CD14-positive monocyte (primary cell): ENCODE results near the gene PIEZO2. TPM values are rescaled to one million over a fixed set of nuclear protein-coding genes. Genes with fewer than 3 reads are reported as not detected.

Experiments used
- DNase-seq, 3 donors: peaks; one replicate each; pipeline ENCODE4 v3.0.0-alpha.2; 2011 to 2022
- H2AFZ ChIP-seq: 2 replicates; pipeline ENCODE4 v1.6.0; 2012; ENCODE audit warnings: mild to moderate bottlenecking, low read depth, low read length, inconsistent platforms; ENCODE audit not compliant: insufficient read depth, poor library complexity, severe bottlenecking
- H3K27ac ChIP-seq, 2 donors: 1 replicate in 1 of 2; 2 replicates in 1 of 2; pipeline ENCODE4 v1.5.1; 2012 to 2013; ENCODE audit warnings: low read length in 2 of 2, control low read depth in 1 of 2, inconsistent platforms in 1 of 2, low read depth in 1 of 2, mild to moderate bottlenecking in 1 of 2
- H3K27me3 ChIP-seq, 2 donors: one replicate each; pipeline versions ENCODE4 v1.6.0 to v1.6.1; 2011 to 2013; ENCODE audit warnings: low read length in 2 of 2; ENCODE audit not compliant: control insufficient read depth in 2 of 2, insufficient read depth in 2 of 2
- H3K36me3 ChIP-seq, 2 donors: replicated peaks in 1 of 2; 1 replicate in 1 of 2; 2 replicates in 1 of 2; pipeline versions ENCODE4 v1.5.1 to v1.6.1; 2012 to 2013; ENCODE audit warnings: low read length in 2 of 2, control low read depth in 1 of 2, inconsistent platforms in 1 of 2, mild to moderate bottlenecking in 1 of 2; ENCODE audit not compliant: insufficient read depth in 2 of 2, control insufficient read depth in 1 of 2
- H3K4me1 ChIP-seq, 2 donors: 1 replicate in 1 of 2; 2 replicates in 1 of 2; pipeline versions ENCODE4 v1.5.1 to v1.6.1; 2012 to 2013; ENCODE audit warnings: low read length in 2 of 2, control low read depth in 1 of 2, inconsistent platforms in 1 of 2, mild to moderate bottlenecking in 1 of 2, moderate library complexity in 1 of 2; ENCODE audit not compliant: insufficient read depth in 2 of 2, control insufficient read depth in 1 of 2
- H3K4me2 ChIP-seq: replicated peaks from 2 replicates; pipeline ENCODE3; 2012; ENCODE audit warnings: low read length, moderate library complexity, mild to moderate bottlenecking; ENCODE audit not compliant: poor library complexity, severe bottlenecking; ENCODE audit errors: extremely low read depth
- H3K4me3 ChIP-seq, 3 experiments: fragments of 200-600 bp in 1 of 3; sonication (generic) in 1 of 3; replicated peaks in 1 of 3; 1 replicate in 2 of 3; 2 replicates in 1 of 3; pipeline ENCODE4 v1.5.1; 2011 to 2013; ENCODE audit warnings: low read length in 3 of 3, mild to moderate bottlenecking in 3 of 3, control low read depth in 2 of 3, low read depth in 2 of 3, inconsistent platforms in 1 of 3, moderate library complexity in 1 of 3
- H3K79me2 ChIP-seq: 2 replicates; pipeline ENCODE4 v1.6.0; 2012; ENCODE audit warnings: mild to moderate bottlenecking, control low read depth, inconsistent platforms, low read length, moderate library complexity; ENCODE audit not compliant: insufficient read depth
- H3K9ac ChIP-seq: 2 replicates; pipeline ENCODE4 v1.6.0; 2017; ENCODE audit warnings: low read length, mild to moderate bottlenecking; ENCODE audit not compliant: insufficient read depth, poor library complexity, severe bottlenecking
- H3K9me3 ChIP-seq, 2 donors: replicated peaks in 1 of 2; 1 replicate in 1 of 2; 2 replicates in 1 of 2; pipeline versions ENCODE4 v1.5.1 to v1.6.1; 2012 to 2013; ENCODE audit warnings: low read length in 2 of 2, control low read depth in 1 of 2; ENCODE audit not compliant: control insufficient read depth in 1 of 2, insufficient read depth in 1 of 2
- H4K20me1 ChIP-seq: 2 replicates; pipeline ENCODE4 v1.6.0; 2012; ENCODE audit warnings: mild to moderate bottlenecking, low read length, control low read depth, moderate library complexity; ENCODE audit not compliant: insufficient read depth
- H3K27ac Mint-ChIP-seq, 7 donors: one replicate each; pipeline ENCODE4 v1.8.0; 2020; ENCODE audit warnings: mild to moderate bottlenecking in 7 of 7, mixed read lengths in 7 of 7, moderate library complexity in 6 of 7, inconsistent platforms in 2 of 7
- H3K27me3 Mint-ChIP-seq, 3 donors: one replicate each; pipeline ENCODE4 v1.8.0; 2021 to 2022; ENCODE audit warnings: low read depth in 3 of 3, mild to moderate bottlenecking in 3 of 3, mixed read lengths in 3 of 3, moderate library complexity in 3 of 3, inconsistent platforms in 1 of 3
- H3K36me3 Mint-ChIP-seq, 2 donors: one replicate each; pipeline ENCODE4 v1.8.0; 2020; ENCODE audit warnings: mixed read lengths in 2 of 2, inconsistent platforms in 1 of 2, mild to moderate bottlenecking in 1 of 2
- H3K4me1 Mint-ChIP-seq: one replicate; pipeline ENCODE4 v1.8.0; 2020; ENCODE audit warnings: mild to moderate bottlenecking, mixed read lengths
- H3K4me3 Mint-ChIP-seq, 2 donors: one replicate each; pipeline ENCODE4 v1.8.0; 2020; ENCODE audit warnings: mild to moderate bottlenecking in 2 of 2, mixed read lengths in 2 of 2, moderate library complexity in 1 of 2
- H3K9me3 Mint-ChIP-seq, 7 donors: one replicate each; pipeline ENCODE4 v1.8.0; 2020 to 2022; ENCODE audit warnings: mixed read lengths in 7 of 7, mild to moderate bottlenecking in 6 of 7, moderate library complexity in 6 of 7, inconsistent platforms in 2 of 7
- WGBS: methylation state at CpG from one replicate; pipeline ENCODE4 v1.1.5; 2013; ENCODE audit warnings: missing lambda C conversion rate; ENCODE audit not compliant: insufficient coverage; 5-methylcytosine and 5-hydroxymethylcytosine counted together
- intact Hi-C, 2 donors: fragments of 100-400 bp; cut with micrococcal nuclease; formaldehyde crosslinking; loops; one replicate each; pipeline versions ENCODE4 v1.15.0 to v1.15.1; 2023
- polyA plus RNA-seq, 3 donors: library from polyadenylated mRNA; depleted of rRNA in 1 of 3; unstranded in 2 of 3; stranded (reverse) in 1 of 3; fragments of 300-500 nt in 2 of 3; fragments of >200 nt in 1 of 3; fragmentation: Illumina TruSeq in 2 of 3; gene quantifications; 1 replicate in 2 of 3; 2 replicates in 1 of 3; pipeline ENCODE4 v1.2.3, GENCODE V29; 2012 to 2021
- TF ChIP-seq, protein P1 (sequence below): fragments of 200-600 bp; IDR thresholded peaks from one replicate; pipeline ENCODE4 v1.8.0; 2022; ENCODE audit warnings: antibody characterized with exemption, mild to moderate bottlenecking

Gene PIEZO2
- polyA plus RNA-seq, 3 donors: not detected

DNA sequence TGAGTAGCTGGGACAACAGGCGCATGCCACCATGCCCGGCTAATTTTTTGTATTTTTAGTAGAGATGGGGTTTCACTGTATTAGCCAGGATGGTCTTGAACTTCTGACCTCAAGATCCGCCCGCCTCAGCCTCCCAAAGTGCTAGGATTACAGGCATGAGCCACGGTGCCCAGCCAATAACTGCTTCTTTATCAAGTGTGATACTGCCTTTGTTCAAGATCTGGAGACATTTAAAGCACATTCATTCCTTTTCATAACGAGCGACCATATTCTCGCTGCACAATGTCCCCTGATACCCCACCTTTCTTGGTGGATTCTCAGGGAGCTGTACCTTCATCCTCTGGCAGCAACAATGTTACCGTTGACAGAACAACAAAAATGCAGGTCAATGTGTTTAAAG, 75.4 kb downstream of the PIEZO2 start:
- no peak overlapping the region for H2AFZ ChIP-seq
- no peak overlapping the region for H3K4me3 Mint-ChIP-seq
- H3K9me3 ChIP-seq: no peaks in the 10 kb centered on the region
- no peak overlapping the region for H3K9ac ChIP-seq
- H3K27me3 ChIP-seq: no peaks in the 10 kb centered on the region
- H3K27ac ChIP-seq: no peak overlapping the region
- H3K36me3 ChIP-seq: no peaks in the 10 kb centered on the region
- no peaks in the 10 kb centered on the region for H3K27me3 Mint-ChIP-seq
- H3K4me2 ChIP-seq: no peak overlapping the region
- H3K4me1 Mint-ChIP-seq: no peaks in the 10 kb centered on the region
- intact Hi-C loops: no loop called here
- DNase-seq: no peak
- WGBS: 97% methylated on average over 6 of the region's 9 CpGs
- H3K9me3 Mint-ChIP-seq: peaks cover 0 to 3% (median 0%) of the 10 kb centered on the region in 7 donors
- H3K79me2 ChIP-seq: no peaks in the 10 kb centered on the region
- no peak overlapping the region for H3K4me3 ChIP-seq
- TF ChIP-seq, protein P1, sequence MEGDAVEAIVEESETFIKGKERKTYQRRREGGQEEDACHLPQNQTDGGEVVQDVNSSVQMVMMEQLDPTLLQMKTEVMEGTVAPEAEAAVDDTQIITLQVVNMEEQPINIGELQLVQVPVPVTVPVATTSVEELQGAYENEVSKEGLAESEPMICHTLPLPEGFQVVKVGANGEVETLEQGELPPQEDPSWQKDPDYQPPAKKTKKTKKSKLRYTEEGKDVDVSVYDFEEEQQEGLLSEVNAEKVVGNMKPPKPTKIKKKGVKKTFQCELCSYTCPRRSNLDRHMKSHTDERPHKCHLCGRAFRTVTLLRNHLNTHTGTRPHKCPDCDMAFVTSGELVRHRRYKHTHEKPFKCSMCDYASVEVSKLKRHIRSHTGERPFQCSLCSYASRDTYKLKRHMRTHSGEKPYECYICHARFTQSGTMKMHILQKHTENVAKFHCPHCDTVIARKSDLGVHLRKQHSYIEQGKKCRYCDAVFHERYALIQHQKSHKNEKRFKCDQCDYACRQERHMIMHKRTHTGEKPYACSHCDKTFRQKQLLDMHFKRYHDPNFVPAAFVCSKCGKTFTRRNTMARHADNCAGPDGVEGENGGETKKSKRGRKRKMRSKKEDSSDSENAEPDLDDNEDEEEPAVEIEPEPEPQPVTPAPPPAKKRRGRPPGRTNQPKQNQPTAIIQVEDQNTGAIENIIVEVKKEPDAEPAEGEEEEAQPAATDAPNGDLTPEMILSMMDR: no peak
- H3K27ac Mint-ChIP-seq: no peak overlapping the region
- no peaks in the 10 kb centered on the region for H3K36me3 Mint-ChIP-seq
- no peaks in the 10 kb centered on the region for H3K4me1 ChIP-seq
- H4K20me1 ChIP-seq: no peaks in the 10 kb centered on the region

GRCh38 chr18:11072632-11073031, 76.7 kb downstream of the PIEZO2 start:
- H3K27me3 Mint-ChIP-seq: peaks cover 0 to 5% (median 2%) of the 10 kb centered on the region in 3 donors
- Histone ChIP-seq H3K4me2 (no peak overlapping the region), H2AFZ (no peak overlapping the region), H3K36me3 (no peaks in the 10 kb centered on the region), H3K27ac (no peak overlapping the region), H4K20me1 (no peaks in the 10 kb centered on the region), H3K9ac (no peak overlapping the region), H3K27me3 (no peaks in the 10 kb centered on the region), H3K79me2 (no peaks in the 10 kb centered on the region), H3K4me3 (no peak overlapping the region), H3K4me1 (no peaks in the 10 kb centered on the region), H3K9me3 (no peaks in the 10 kb centered on the region)
- H3K9me3 Mint-ChIP-seq: peaks cover 0 to 7% (median 4%) of the 10 kb centered on the region in 7 donors
- H3K4me3 Mint-ChIP-seq: no peak overlapping the region
- intact Hi-C loops: no loop called here
- no peak overlapping the region for H3K27ac Mint-ChIP-seq
- no peaks in the 10 kb centered on the region for H3K36me3 Mint-ChIP-seq
- TF ChIP-seq, protein P1: no peak
- no peaks in the 10 kb centered on the region for H3K4me1 Mint-ChIP-seq
- 100% methylated on average over 3 of the region's 5 CpGs for WGBS
- DNase-seq: no peak
